ENCODE results near the gene TBC1D5.

GRCh38 chr3:17243621-17244020, 498.8 kb downstream of the TBC1D5 start:
- TF ChIP-seq MAX (CRISPR knock-in tag; IDR thresholded peaks at IDR 0.05) (no peak), ZSCAN18 (CRISPR knock-in tag; IDR thresholded peaks at IDR 0.05) (no peak), ATF3 (CRISPR knock-in tag; conservative IDR thresholded peaks at IDR 0.05) (no peak), TEAD4 (CRISPR knock-in tag; IDR thresholded peaks at IDR 0.05) (no peak)
- TF ChIP-seq, protein P1, sequence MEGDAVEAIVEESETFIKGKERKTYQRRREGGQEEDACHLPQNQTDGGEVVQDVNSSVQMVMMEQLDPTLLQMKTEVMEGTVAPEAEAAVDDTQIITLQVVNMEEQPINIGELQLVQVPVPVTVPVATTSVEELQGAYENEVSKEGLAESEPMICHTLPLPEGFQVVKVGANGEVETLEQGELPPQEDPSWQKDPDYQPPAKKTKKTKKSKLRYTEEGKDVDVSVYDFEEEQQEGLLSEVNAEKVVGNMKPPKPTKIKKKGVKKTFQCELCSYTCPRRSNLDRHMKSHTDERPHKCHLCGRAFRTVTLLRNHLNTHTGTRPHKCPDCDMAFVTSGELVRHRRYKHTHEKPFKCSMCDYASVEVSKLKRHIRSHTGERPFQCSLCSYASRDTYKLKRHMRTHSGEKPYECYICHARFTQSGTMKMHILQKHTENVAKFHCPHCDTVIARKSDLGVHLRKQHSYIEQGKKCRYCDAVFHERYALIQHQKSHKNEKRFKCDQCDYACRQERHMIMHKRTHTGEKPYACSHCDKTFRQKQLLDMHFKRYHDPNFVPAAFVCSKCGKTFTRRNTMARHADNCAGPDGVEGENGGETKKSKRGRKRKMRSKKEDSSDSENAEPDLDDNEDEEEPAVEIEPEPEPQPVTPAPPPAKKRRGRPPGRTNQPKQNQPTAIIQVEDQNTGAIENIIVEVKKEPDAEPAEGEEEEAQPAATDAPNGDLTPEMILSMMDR (IDR thresholded peaks at IDR 0.05), result no peak
- TF ChIP-seq, protein P2, sequence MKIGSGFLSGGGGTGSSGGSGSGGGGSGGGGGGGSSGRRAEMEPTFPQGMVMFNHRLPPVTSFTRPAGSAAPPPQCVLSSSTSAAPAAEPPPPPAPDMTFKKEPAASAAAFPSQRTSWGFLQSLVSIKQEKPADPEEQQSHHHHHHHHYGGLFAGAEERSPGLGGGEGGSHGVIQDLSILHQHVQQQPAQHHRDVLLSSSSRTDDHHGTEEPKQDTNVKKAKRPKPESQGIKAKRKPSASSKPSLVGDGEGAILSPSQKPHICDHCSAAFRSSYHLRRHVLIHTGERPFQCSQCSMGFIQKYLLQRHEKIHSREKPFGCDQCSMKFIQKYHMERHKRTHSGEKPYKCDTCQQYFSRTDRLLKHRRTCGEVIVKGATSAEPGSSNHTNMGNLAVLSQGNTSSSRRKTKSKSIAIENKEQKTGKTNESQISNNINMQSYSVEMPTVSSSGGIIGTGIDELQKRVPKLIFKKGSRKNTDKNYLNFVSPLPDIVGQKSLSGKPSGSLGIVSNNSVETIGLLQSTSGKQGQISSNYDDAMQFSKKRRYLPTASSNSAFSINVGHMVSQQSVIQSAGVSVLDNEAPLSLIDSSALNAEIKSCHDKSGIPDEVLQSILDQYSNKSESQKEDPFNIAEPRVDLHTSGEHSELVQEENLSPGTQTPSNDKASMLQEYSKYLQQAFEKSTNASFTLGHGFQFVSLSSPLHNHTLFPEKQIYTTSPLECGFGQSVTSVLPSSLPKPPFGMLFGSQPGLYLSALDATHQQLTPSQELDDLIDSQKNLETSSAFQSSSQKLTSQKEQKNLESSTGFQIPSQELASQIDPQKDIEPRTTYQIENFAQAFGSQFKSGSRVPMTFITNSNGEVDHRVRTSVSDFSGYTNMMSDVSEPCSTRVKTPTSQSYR (CRISPR knock-in tag; IDR thresholded peaks at IDR 0.05), result no peak

Data from WTC11 (cell line).